Caki2 (cell line): ENCODE results near the gene PRPF8. TPM values are rescaled to one million over a fixed set of nuclear protein-coding genes. Genes with fewer than 3 reads are reported as not detected.
"Not testable (repeated sequence)": the region's sequence is repeated elsewhere in the genome, so short reads cannot be mapped to it uniquely, and the experiment has no call there.

Experiments used
- DNase-seq: peaks from one replicate; pipeline ENCODE4 v3.0.0-alpha.2; 2015; ENCODE audit warnings: low read depth
- in situ Hi-C: cut with HindIII; loops from 2 replicates; pipeline ENCODE4 v1.10.0; 2016; ENCODE audit warnings: low sequenced_read_pairs, low pct_unique_long_range_greater_than_20kb, mixed read lengths
- total RNA-seq: library from RNA; depleted of rRNA; stranded (reverse); fragments of >200 nt; shearing (Covaris generic); gene quantifications from 2 replicates; pipeline ENCODE4 v1.2.3, GENCODE V29; 2014; ENCODE audit warnings: low replicate concordance

The PRPF8 gene
- total RNA-seq, 1 experiment from 2014 or later: 102 TPM

GRCh38 chr17:1718362-1719165 lies 33.9 kb upstream of the PRPF8 start:
- in situ Hi-C loops: no loop called here
- DNase-seq: no peak

GRCh38 chr17:1716912-1717695 lies 32.4 kb upstream of the PRPF8 start:
- peak; percentile 98 for DNase-seq
- in situ Hi-C loops: no loop called here

- in situ Hi-C loops: no loop called here
- peak; percentile 99 for DNase-seq
These were observed 31.6 kb upstream of the PRPF8 start for GRCh38 chr17:1716076-1716911.

- in situ Hi-C loops: no loop called here
- DNase-seq: no peak
These were observed 31.1 kb upstream of the PRPF8 start for GRCh38 chr17:1715803-1716075.

GRCh38 chr17:1714980-1715802 lies 30.5 kb upstream of the PRPF8 start:
- peak; percentile 88 for DNase-seq
- in situ Hi-C loops: no loop called here

- DNase-seq: peak; percentile 91
- in situ Hi-C loops: no loop called here
These were observed 29.8 kb upstream of the PRPF8 start for GRCh38 chr17:1714427-1714979.

GRCh38 chr17:1713878-1714426 lies 29.3 kb upstream of the PRPF8 start:
- DNase-seq: peak; percentile 67
- in situ Hi-C loops: no loop called here

- in situ Hi-C loops: no loop called here
These were observed 28.7 kb upstream of the PRPF8 start for GRCh38 chr17:1713160-1713877.

GRCh38 chr17:1712271-1712670 lies 27.6 kb upstream of the PRPF8 start:
- in situ Hi-C loops: no loop called here
- DNase-seq: no peak

More at GRCh38 chr17:1713160-1713877, 28.7 kb upstream of the PRPF8 start:
- DNase-seq: no peak

- no peak for DNase-seq
- in situ Hi-C loops: no loop called here
These were observed 27.1 kb upstream of the PRPF8 start for GRCh38 chr17:1711804-1712203.

- in situ Hi-C loops: no loop called here
- DNase-seq: no peak
These were observed 26.3 kb upstream of the PRPF8 start for GRCh38 chr17:1710807-1711553.

GRCh38 chr17:1709971-1710806 lies 25.5 kb upstream of the PRPF8 start, which contains the start of gene TLCD2:
Gene TLCD2 (minus strand): TSS chr17:1710377. CDS start chr17:1710242, 135 bp downstream.
- in situ Hi-C loops: no loop called here
- peak; percentile 45 for DNase-seq

GRCh38 chr17:1709403-1709951 lies 24.8 kb upstream of the PRPF8 start:
- in situ Hi-C loops: no loop called here
- no peak for DNase-seq

GRCh38 chr17:1708791-1709346 lies 24.2 kb upstream of the PRPF8 start:
- DNase-seq, in situ Hi-C loops: not testable (repeated sequence)

- in situ Hi-C loops: no loop called here
- no peak for DNase-seq
These were observed 22.4 kb upstream of the PRPF8 start for GRCh38 chr17:1707107-1707506.
